ENCODE results near the gene PPM1B. TPM values are rescaled to one million over a fixed set of nuclear protein-coding genes. Genes with fewer than 3 reads are reported as not detected.

PPM1B gene
- total and polyA plus RNA-seq, 9 of the 15 experiments (the other 6 are each of a cell fraction or from before 2014, with no cell fraction given) = 8.9 to 44.0 (median 28.6) TPM

- TF ChIP-seq NCOA2 (IDR thresholded peaks at IDR 0.05; ENCODE audit: partially characterized antibody in 2 of 2) (no peak), STAG1 (CRISPR knock-in tag; IDR thresholded peaks at IDR 0.05; ENCODE audit: borderline replicate concordance) (no peak), MXI1 (IDR thresholded peaks at IDR 0.05; ENCODE audit: low read depth, low read length) (no peak), CREB1 (IDR thresholded peaks at IDR 0.05) (no peak), CREB1 (CRISPR knock-in tag; IDR thresholded peaks at IDR 0.05) (no peak), SNRNP70 (optimal IDR thresholded peaks at IDR 0.05; ENCODE audit: low read depth, low read length) (no peak), MCM7 (IDR thresholded peaks at IDR 0.05) (no peak), MAFF (IDR thresholded peaks at IDR 0.05; ENCODE audit: low read length) (no peak), REST (IDR thresholded peaks at IDR 0.05; ENCODE audit: borderline replicate concordance) (no peak; the same call in 1 of the 2 replicates), REST (CRISPR knock-in tag; IDR thresholded peaks at IDR 0.05; ENCODE audit: low read depth) (no peak), CTCF (IDR thresholded peaks at IDR 0.05 in 2 of 3, conservative IDR thresholded peaks at IDR 0.05 in 1 of 3; ENCODE audit: insufficient read depth in 2 of 3, low read depth in 1 of 3, low read length in 3 of 3) (peak; percentile 48 to 68 (median 60); a peak in 5 of 6 replicates), HNRNPL (IDR thresholded peaks at IDR 0.05; ENCODE audit: low read depth, low read length) (no peak), TEAD2 (tag; IDR thresholded peaks at IDR 0.05) (no peak), TRIM25 (IDR thresholded peaks at IDR 0.05; ENCODE audit: borderline replicate concordance) (no peak), ZBTB7A (IDR thresholded peaks at IDR 0.05; ENCODE audit: borderline replicate concordance, control insufficient read depth, low read depth, low read length) (no peak), HDAC6 (IDR thresholded peaks at IDR 0.05; ENCODE audit: low read depth, low read length) (no peak)
Measured at GRCh38 chr2:44244135-44244871, 75.6 kb downstream of the PPM1B start (continued).

All from K562 (cell line).